Measurements from ENCODE around the gene TSPAN17.

The TSPAN17 gene

GRCh38 chr5:176675676-176676360, 28.5 kb downstream of the TSPAN17 start:
- TF ChIP-seq CTCF (IDR thresholded peaks at IDR 0.05; ENCODE audit: low read depth, low read length): peak; percentile 63
- DNase-seq (ENCODE audit: low read depth, low spot score): no peak
- in situ Hi-C loops (cut with HindIII; ENCODE audit: low sequenced_read_pairs): no loop called here
- no peak overlapping the region for H3K4me3 ChIP-seq (ENCODE audit: low read depth, low read length)

GRCh38 chr5:176676361-176676824, 29.1 kb downstream of the TSPAN17 start:
- DNase-seq (ENCODE audit: low read depth, low spot score): peak; percentile 8
- no peak for TF ChIP-seq CTCF (IDR thresholded peaks at IDR 0.05; ENCODE audit: low read depth, low read length)
- in situ Hi-C loops (cut with HindIII; ENCODE audit: low sequenced_read_pairs): no loop called here
- H3K4me3 ChIP-seq (ENCODE audit: low read depth, low read length): no peak overlapping the region

- DNase-seq (ENCODE audit: low read depth, low spot score): no peak
- H3K4me3 ChIP-seq (ENCODE audit: low read depth, low read length): no peak overlapping the region
- in situ Hi-C loops (cut with HindIII; ENCODE audit: low sequenced_read_pairs): no loop called here
- no peak for TF ChIP-seq CTCF (IDR thresholded peaks at IDR 0.05; ENCODE audit: low read depth, low read length)
Measured at GRCh38 chr5:176677209-176677939, 30.1 kb downstream of the TSPAN17 start.

GRCh38 chr5:176678584-176678983, 31.3 kb downstream of the TSPAN17 start:
- no peak for DNase-seq (ENCODE audit: low read depth, low spot score)
- in situ Hi-C loops (cut with HindIII; ENCODE audit: low sequenced_read_pairs): no loop called here
- TF ChIP-seq CTCF (IDR thresholded peaks at IDR 0.05; ENCODE audit: low read depth, low read length): no peak
- H3K4me3 ChIP-seq (ENCODE audit: low read depth, low read length): no peak overlapping the region

- in situ Hi-C loops (cut with HindIII; ENCODE audit: low sequenced_read_pairs): no loop called here
- no peak overlapping the region for H3K4me3 ChIP-seq (ENCODE audit: low read depth, low read length)
- no peak for DNase-seq (ENCODE audit: low read depth, low spot score)
- TF ChIP-seq CTCF (IDR thresholded peaks at IDR 0.05; ENCODE audit: low read depth, low read length): no peak
Measured at GRCh38 chr5:176679365-176680225, 32.3 kb downstream of the TSPAN17 start.

- DNase-seq (ENCODE audit: low read depth, low spot score): no peak
- in situ Hi-C loops (cut with HindIII; ENCODE audit: low sequenced_read_pairs): no loop called here
- no peak for TF ChIP-seq CTCF (IDR thresholded peaks at IDR 0.05; ENCODE audit: low read depth, low read length)
- no peak overlapping the region for H3K4me3 ChIP-seq (ENCODE audit: low read depth, low read length)
Measured at GRCh38 chr5:176680226-176680563, 32.9 kb downstream of the TSPAN17 start.

Data from astrocyte of the spinal cord (primary cell).